GM12892 (cell line): ENCODE data around the gene ANKRD1.

Experiments
- POLR2A ChIP-seq: IDR thresholded peaks from 2 replicates; pipeline ENCODE4 v1.6.1; 2011; ENCODE audit warnings: low read depth, low read length, control low read depth
- POLR2AphosphoS5 ChIP-seq: IDR thresholded peaks from 2 replicates; pipeline ENCODE4 v1.6.1; 2011; ENCODE audit warnings: low read depth, low read length, control low read depth

- TF ChIP-seq POLR2AphosphoS5: no peak
- TF ChIP-seq POLR2A: no peak
These were observed 37.9 kb upstream of the ANKRD1 start for GRCh38 chr10:90958781-90959180.
